ENCODE data around the gene SYNGAP1. TPM values are rescaled to one million over a fixed set of nuclear protein-coding genes. Genes with fewer than 3 reads are reported as not detected.

Gene SYNGAP1
- total and polyA plus RNA-seq, 9 of the 15 experiments (the other 6 are each of a cell fraction or from before 2014, with no cell fraction given): 0.01 to 22.8 (median 3.2) TPM

GRCh38 chr6:33424855-33425667, 5.2 kb downstream of the SYNGAP1 start (continued):
- TF ChIP-seq ZBTB40 (IDR thresholded peaks at IDR 0.05): peak; percentile 70
- TF ChIP-seq ZBTB40 (CRISPR knock-in tag; IDR thresholded peaks at IDR 0.05): no peak
- no peak for TF ChIP-seq SMAD1 (IDR thresholded peaks at IDR 0.05; ENCODE audit: low read depth, low read length, partially characterized antibody)
- TF ChIP-seq ZNF695 (CRISPR knock-in tag; IDR thresholded peaks at IDR 0.05): no peak
- peak; percentile 38; the same call in 1 of the 2 replicates for TF ChIP-seq THAP12 (CRISPR knock-in tag; IDR thresholded peaks at IDR 0.05)
- TF ChIP-seq ZBTB1 (CRISPR knock-in tag; IDR thresholded peaks at IDR 0.05; ENCODE audit: borderline replicate concordance, low read depth): 0 out of 2 replicates have a peak, but pooled peaks have one; percentile 36
- TF ChIP-seq ZNF280A (IDR thresholded peaks at IDR 0.05; ENCODE audit: low read depth, partially characterized antibody): peak; percentile 49
- no peak for TF ChIP-seq NRF1 (conservative IDR thresholded peaks at IDR 0.05 in 1 of 2, IDR thresholded peaks at IDR 0.05 in 1 of 2)
- TF ChIP-seq CBX2 (IDR thresholded peaks at IDR 0.05; ENCODE audit: insufficient read depth, low read length, poor library complexity, severe bottlenecking): no peak
- no peak for TF ChIP-seq ZNF124 (CRISPR knock-in tag; IDR thresholded peaks at IDR 0.05)
- peak; percentile 76 for TF ChIP-seq HBP1 (CRISPR knock-in tag; IDR thresholded peaks at IDR 0.05)
- peak; percentile 85 for TF ChIP-seq SMARCA4 (IDR thresholded peaks at IDR 0.05)
